Bronchial epithelial cell (primary cell): ENCODE measurements around the gene PREP. TPM values are rescaled to one million over a fixed set of nuclear protein-coding genes. Genes with fewer than 3 reads are reported as not detected.

Experiments used
- DNase-seq: peaks from one replicate; pipeline ENCODE4 v3.0.0-alpha.2; 2010; ENCODE audit warnings: low read depth
- FAIRE-seq: peaks from 2 replicates; lab custom pipeline; 2011; peaks lifted over from hg19 to GRCh38; lab: Jason Lieb, UNC
- H3K27me3 ChIP-seq: 2 replicates; pipeline ENCODE4 v1.5.1; 2011; ENCODE audit warnings: low read length; ENCODE audit not compliant: control insufficient read depth, insufficient read depth
- H3K36me3 ChIP-seq: 2 replicates; pipeline ENCODE4 v1.5.1; 2011; ENCODE audit warnings: low read length; ENCODE audit not compliant: control insufficient read depth, insufficient read depth
- H3K4me3 ChIP-seq: 2 replicates; pipeline ENCODE4 v1.5.1; 2011; ENCODE audit warnings: mild to moderate bottlenecking, low read depth, low read length, control low read depth
- total RNA-seq: library from RNA; depleted of rRNA; stranded (reverse); fragments of >200 nt; gene quantifications from 2 replicates; pipeline ENCODE4 v1.2.1, GENCODE V29; 2014
- TF ChIP-seq, protein P1 (sequence below): IDR thresholded peaks from 2 replicates; pipeline ENCODE4 v1.5.1; 2011; ENCODE audit warnings: mild to moderate bottlenecking, moderate library complexity, low read length, control low read depth, inconsistent platforms; ENCODE audit not compliant: insufficient read depth, severe bottlenecking

Gene PREP
- total RNA-seq, 1 donor from 2014 or later: 30.5 TPM

DNA sequence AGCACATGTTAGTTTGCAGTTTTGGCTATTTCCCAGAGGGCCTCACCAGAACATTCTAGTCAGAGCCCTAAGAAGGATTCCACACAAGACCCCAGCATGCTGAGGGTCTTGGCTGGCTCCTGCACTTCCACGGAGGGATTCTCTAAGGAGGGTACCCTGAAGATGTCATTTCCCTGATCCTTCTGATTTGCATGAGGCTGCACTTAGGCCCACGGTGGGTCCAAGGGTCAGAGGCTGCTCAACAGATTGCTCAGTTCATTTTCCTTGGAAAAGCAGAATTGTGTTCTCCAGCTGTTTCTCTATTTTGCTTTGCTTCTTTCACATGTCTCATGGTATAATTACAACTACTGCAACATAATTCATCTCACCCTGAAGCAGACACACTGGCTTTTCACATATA lies 22.2 kb downstream of the PREP start:
- Histone ChIP-seq H3K4me3 (no peak overlapping the region), H3K36me3 (peaks cover 2% of the 10 kb centered on the region), H3K27me3 (no peaks in the 10 kb centered on the region)
- FAIRE-seq: no peak
- TF ChIP-seq, protein P1, sequence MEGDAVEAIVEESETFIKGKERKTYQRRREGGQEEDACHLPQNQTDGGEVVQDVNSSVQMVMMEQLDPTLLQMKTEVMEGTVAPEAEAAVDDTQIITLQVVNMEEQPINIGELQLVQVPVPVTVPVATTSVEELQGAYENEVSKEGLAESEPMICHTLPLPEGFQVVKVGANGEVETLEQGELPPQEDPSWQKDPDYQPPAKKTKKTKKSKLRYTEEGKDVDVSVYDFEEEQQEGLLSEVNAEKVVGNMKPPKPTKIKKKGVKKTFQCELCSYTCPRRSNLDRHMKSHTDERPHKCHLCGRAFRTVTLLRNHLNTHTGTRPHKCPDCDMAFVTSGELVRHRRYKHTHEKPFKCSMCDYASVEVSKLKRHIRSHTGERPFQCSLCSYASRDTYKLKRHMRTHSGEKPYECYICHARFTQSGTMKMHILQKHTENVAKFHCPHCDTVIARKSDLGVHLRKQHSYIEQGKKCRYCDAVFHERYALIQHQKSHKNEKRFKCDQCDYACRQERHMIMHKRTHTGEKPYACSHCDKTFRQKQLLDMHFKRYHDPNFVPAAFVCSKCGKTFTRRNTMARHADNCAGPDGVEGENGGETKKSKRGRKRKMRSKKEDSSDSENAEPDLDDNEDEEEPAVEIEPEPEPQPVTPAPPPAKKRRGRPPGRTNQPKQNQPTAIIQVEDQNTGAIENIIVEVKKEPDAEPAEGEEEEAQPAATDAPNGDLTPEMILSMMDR: no peak
- no peak for DNase-seq

DNA sequence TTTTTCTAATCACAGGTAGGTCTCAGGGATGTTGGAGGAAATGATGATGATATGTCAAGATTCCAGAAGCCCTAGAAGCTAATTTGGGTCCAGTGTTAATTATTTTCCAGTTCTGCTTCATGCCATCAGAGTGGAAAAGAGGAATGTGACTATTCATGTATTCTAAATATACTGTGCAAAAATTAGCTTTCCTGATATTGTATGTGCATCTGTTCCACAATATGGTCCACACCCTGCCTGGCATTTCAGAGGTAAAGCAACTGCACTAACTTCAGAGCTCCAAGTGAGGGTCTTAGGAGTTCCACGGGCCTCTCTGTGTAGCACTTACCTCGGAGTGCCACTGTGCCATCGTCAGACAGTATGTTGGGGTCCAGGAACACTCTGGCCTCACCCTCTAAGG lies 27.1 kb downstream of the PREP start:
- TF ChIP-seq, protein P1: no peak
- DNase-seq (no peak), FAIRE-seq (no peak)
- Histone ChIP-seq H3K4me3 (no peak overlapping the region), H3K36me3 (peaks cover 8% of the 10 kb centered on the region), H3K27me3 (no peaks in the 10 kb centered on the region)

DNA sequence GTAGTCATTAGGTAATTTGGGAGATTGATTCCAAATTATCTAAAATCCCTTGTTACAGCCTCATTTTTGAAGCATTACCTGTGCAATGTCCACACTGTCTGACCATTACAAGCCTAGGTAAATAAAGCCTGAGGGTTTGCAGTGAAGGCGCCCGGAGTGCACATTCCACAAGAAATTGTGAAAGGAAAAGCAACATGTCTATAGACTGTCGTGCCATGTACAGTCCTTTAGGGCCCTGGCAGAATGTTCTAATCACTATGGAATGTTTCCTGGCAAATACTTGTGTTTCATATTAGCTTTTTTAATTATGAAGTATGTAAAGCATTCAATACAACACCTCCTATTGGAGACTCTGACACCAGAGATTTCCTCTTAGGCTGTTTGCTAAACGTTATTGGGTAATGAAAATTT lies 28.9 kb downstream of the PREP start:
- TF ChIP-seq, protein P1: no peak
- no peak overlapping the region for H3K4me3 ChIP-seq
- DNase-seq: peak; percentile 93
- H3K27me3 ChIP-seq: no peaks in the 10 kb centered on the region
- H3K36me3 ChIP-seq: peaks cover 6% of the 10 kb centered on the region
- FAIRE-seq: peak; percentile 86

- Histone ChIP-seq H3K27me3 (no peaks in the 10 kb centered on the region), H3K4me3 (no peak overlapping the region), H3K36me3 (peaks cover 8% of the 10 kb centered on the region)
- DNase-seq (no peak), FAIRE-seq (no peak)
- TF ChIP-seq, protein P1: no peak
Measured at GRCh38 chr6:105373481-105373880, 29.4 kb downstream of the PREP start.

DNA sequence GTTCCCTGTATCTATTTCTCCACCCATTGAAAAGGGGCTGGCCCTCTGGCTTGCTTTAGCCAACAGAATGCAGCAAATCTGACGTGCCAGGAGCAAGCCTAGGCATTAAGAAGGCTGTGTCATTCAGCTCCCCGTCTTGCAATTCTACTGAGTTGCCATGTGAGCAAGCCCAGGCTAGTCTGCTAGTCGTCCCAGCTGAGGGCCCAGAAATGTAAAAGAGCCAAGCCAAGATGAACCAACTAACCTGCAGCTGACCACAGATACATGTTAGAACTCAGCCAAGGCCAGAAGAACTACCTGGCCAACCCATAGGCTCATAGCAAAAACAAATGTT lies 30.1 kb downstream of the PREP start:
- FAIRE-seq (peak; percentile 62), DNase-seq (peak; percentile 100)
- Histone ChIP-seq H3K4me3 (no peak overlapping the region), H3K36me3 (peaks cover 8% of the 10 kb centered on the region), H3K27me3 (no peaks in the 10 kb centered on the region)
- TF ChIP-seq, protein P1: no peak

DNA sequence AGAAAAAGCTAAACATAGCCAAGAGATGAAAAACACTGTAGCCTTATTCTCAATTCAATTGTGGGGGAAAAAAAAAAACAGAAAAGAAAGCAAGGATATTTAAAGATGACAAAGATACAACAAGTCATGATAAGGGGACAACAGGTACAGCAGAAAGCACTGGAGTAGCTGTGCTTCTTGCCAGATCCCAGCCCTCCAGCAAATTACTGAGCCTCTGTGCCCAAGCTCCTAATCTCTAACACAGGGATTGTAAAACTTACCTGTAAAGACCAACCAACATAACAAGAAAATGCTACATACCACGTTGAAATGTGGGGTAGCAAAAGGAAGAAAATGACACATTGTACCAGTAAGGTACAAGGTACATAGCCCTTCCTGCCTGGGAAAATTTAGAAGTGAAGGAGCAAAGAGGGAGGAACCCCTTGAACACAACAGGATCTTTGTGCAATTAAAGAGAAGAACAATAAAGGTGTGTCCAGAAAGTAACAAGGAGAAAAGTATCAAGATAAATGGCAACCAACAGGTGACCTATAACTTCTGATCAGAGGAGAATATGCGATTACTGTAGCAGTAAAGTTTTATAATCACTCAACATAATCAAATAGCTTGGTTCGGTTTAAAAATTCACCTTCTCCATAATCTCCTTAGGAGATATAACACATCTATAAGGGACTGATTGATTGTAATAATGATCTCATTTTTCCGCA lies 30.6 kb downstream of the PREP start:
- no peak overlapping the region for H3K4me3 ChIP-seq
- peaks cover 8% of the 10 kb centered on the region for H3K36me3 ChIP-seq
- DNase-seq (no peak), FAIRE-seq (no peak)
- H3K27me3 ChIP-seq: no peaks in the 10 kb centered on the region
- TF ChIP-seq, protein P1: no peak
